RPMI8226 (cell line): Measurements from ENCODE around the gene DCUN1D4.
"Not testable (repeated sequence)": the region's sequence is repeated elsewhere in the genome, so short reads cannot be mapped to it uniquely, and the experiment has no call there.

ENCODE experiments used
- DNase-seq: peaks from one replicate; pipeline ENCODE4 v3.0.0-alpha.2; 2015

Gene DCUN1D4

DNA sequence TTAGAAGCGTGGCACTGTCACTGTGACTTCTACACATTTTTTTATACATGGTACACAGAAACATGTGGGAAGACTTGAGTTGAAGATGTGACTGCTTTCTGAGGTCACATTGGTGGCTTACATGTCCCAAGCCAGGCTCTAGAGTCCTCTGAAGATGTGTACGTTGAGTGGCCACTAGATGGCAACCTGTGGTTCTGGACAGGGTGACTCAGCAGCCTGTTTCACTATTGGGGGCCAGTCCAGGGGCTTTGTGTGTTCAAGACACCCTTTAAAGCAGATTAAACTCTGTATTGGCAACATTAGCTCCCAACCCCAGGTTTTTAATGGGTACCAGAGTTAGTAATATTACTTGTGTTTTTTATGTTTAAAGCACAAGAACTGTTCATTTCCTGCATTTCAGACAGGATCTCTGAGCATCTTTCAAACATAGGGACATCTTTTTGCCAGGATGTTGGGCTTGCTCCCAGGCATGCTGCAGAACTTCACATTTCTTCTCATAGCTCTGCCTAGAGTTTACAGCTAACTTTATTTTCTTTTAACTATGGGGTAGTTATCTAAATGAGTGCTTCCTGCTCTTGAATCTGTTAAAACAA lies 53.0 kb downstream of the DCUN1D4 start:
- DNase-seq = peak; percentile 62

DNA sequence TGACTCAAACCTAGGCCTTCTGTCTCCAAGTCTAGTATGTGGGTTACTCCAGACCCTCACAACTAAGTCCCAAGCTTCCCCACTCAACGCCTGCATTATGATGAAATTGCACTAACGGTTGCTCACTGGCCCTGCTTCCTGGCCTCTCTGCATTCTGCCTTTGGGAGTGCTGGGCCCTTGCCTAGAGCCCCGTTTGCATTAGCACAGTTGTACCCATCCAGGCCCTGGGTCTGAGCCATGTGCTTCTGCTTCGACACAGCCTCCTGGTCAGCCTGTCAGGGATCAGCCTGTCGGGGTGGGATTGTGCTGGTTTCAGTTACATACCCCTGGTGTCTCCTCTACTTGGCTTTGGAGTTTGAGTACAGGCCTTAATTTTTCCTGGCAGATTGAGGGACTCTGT lies 58.4 kb downstream of the DCUN1D4 start:
- DNase-seq = no peak

DNA sequence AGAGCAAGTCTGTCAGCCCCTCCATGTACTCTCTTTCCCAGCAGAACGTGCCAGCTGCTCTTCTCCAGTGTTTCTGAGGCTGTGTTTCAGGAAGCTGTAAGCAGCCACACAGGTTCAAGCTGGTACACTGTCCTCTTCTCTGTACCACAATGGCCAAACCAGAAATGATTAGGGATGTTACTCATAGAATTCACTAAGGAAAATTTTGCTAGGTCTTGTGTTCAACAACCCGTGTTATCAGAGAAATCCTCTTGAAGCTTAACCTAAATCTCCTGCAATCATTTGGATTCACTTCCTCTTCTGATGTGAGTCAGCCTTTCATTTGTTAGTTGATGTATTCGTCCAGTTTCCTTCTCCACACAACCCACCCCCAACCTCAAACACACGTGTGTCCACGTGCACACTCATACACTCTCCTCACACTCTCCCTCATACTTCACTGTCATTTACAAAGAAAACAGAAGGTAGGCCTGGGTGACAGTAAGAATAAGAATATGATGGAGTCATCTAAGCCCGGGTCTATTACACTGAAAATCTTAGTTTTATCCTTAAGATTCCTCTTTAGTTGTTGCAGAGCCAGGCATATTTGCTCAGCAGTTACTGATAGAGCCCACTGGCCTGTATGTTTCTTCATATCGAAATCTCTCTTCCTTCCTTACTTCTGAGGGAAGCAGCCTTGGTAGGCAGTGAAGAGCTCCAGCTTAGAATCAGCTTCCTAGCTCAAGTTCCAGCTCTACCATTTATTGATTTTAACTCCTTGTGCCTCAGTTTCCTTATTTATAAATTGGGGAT lies 63.4 kb downstream of the DCUN1D4 start:
- DNase-seq = no peak

DNA sequence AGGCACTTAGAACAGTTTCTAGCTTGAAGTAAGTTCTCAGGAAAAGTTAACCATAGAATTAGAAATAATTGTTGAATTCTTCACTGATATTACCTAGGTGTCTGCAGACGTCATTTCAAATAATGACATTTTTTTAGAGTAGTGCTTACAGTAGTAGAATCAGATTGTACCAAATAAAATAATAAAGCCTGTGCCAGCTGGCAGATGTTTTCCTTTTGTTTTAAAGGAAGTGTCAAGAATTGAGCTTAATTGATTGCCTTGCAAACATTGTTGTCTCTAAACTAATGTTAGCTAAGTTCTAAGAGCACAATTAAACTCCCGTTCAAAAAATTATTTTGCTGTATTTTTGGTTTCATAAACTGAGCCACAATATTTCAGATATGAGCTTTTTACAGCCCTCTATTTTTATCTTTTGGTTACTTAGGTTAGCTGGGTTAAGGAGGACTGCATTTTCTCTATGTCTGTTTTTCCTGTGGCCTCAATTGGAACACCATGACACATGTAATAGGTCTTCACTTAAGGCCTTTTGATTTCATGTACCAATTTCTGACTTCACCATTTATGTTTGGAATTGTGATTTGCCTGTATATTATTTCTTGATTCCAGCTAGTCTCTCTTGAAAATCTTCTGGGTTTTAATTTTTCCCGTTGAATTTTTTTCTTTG lies 64.2 kb downstream of the DCUN1D4 start:
- no peak for DNase-seq

DNA sequence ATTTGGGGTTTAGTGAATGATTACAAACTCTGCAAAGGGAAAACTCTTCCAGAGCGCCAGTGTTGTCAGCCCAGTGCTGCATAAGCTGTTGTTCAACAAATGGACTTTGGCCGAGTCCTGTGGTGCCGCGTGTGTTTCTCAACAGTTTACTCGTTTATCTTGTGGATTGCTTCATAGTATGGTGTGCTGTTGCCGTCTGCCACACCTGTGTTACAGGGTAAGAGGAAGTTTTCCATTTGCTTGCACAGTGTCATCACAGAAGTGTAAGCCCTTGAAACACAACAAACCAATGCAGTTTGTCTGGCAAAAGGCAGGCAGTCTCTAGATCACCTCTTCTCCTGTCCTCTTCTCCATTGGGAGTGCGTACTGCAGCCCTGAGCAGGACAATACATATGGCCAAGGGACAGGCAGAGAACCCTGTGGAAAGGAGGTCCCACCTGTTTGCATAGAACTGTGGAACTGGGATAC lies 66.3 kb downstream of the DCUN1D4 start:
- no peak for DNase-seq

DNA sequence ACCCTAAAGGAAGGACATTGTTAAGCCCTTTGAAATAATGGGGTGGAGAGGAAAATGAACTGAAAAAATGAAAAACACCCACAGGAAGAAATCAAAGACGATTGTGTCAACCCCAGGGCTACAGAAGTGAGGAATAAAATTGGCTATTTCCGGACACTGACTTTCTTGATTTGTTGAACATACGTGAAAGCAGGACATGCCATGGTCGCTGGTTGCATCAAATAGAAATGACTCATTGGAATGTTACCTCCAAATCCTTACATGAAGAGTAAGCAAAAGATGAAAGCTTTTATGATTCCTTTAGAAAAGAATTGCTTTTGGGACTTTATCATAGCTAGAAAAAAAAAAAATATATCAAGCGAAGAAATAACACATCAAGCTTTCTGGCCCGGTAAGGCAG lies 75.3 kb downstream of the DCUN1D4 start:
- no peak for DNase-seq

DNA sequence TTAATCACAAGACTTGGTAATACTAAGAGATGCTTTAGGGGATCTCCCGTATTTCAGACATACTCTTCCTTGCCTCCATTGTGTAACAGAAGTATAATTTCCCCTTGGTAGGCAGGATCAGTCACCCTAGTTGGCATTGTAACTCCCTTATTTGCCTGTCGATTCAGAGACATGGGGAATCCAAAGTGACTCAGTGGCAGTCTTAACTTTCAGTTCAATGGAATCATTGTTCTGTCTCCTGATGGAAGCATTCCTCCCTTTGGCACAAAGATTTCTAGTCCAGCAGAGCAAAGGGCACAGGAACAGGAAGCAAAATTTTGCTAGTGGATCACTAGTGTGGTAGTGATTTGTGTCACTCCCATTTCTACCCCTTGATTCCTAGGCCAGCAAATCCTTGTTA lies 80.4 kb downstream of the DCUN1D4 start:
- no peak for DNase-seq

DNA sequence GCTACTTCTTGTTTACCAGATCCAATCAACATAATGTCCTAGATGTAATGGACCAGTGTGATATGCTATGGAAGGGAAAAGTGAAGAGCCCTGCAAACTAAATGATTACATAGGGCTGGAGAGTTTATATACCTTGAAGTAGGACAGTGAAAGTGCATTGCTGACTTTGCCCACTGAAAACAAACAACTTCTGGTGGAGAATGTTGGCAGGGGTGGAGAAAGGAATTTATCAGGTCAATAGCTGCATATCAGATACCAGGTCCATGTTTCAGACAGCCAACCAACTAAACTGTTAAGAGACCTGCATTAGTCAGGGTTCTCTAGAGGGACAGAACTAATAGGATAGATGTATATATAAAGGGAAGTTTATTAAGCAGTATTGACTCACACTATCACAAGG lies 82.4 kb downstream of the DCUN1D4 start:
- no peak for DNase-seq

DNA sequence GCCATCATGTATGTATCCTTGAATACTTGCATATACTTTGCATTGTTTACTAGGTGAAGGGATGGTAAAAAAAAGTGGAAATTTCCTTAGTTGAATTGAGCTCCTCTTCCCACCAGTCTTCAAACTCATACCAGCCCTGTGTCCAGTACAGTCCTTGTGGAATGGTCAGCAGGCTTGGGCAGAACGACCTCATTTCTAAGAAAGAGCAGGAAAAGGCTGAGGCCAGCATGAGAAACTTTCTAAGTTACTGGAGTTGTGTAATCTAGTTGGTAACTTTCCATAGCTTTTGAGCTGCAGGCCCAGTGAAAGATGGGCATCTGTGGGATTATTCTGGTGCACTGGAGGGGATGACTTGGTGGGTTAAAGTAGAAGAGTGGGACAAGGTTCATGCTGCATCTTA lies 87.6 kb downstream of the DCUN1D4 start:
- DNase-seq = no peak

DNA sequence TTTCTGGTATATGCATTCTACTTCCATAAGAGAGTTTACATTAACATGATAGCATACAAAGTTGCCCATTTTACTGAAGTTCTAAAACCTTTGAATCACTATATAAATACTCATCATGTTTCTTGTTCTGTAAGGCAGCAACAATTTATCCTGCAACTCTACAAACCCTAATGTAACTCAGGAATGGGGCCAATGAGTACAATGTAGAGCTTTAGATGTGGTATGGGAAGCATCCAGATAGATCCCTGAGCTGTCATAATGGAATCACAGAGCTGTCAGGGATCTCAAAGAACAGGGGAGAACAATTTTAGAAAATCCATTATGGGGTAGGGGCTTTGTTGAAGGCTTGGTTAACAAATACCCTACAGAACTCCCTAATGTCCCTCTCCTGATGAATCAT lies 88.5 kb downstream of the DCUN1D4 start:
- DNase-seq = no peak

DNA sequence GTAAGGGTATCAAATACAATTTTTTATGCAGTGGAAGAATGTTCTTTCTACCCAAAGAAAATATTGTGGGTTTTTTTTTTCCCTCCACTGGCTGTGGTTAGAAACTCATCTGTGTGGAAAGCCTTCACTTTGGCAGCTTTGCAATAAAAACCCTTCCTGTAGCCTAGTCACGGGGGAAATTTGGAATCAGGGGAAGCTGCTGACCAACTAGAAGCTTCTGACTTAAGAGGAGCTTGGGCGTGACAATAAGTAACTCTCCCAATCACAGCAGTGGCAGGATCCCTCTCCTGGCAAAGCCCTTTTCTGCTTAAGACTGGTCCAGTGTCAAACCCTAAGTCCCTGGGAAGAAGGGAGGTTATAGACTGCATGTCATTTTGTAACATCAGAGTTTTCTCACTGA lies 89.3 kb downstream of the DCUN1D4 start:
- DNase-seq = no peak

DNA sequence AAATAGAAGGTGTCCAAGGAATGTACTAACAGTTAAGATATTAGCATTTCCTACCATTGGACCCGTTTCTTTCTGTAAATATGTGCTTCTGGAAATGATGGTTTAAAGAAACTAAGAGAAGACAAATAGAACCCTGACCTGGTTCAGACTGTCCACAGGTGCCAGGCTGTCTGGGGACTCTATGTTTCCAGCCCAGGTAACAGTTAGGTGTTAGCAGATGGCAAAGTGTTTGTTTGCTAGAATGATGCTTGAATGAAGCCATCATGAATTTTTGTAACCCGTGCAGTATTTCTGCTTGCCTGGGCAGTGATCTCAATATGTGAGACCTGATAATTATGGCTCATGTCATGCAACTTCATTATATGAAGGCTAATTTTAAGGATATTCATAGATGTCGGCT lies 89.7 kb downstream of the DCUN1D4 start:
- no peak for DNase-seq

DNA sequence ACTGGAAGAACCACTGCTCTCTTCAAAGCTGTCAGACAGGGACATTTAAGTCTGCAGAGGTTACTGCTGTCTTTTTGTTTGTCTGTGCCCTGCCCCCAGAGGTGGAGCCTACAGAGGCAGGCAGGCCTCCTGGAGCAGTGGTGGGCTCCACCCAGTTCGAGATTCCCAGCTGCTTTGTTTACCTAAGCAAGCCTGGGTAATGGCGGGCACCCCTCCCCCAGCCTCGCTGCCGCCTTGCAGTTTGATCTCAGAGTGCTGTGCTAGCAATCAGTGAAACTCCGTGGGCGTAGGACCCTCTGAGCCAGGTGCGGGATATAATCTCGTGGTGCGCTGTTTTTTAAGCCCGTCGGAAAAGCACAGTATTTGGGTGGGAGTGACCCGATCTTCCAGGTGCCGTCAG lies 97.5 kb downstream of the DCUN1D4 start:
- DNase-seq = not testable (repeated sequence)

DNA sequence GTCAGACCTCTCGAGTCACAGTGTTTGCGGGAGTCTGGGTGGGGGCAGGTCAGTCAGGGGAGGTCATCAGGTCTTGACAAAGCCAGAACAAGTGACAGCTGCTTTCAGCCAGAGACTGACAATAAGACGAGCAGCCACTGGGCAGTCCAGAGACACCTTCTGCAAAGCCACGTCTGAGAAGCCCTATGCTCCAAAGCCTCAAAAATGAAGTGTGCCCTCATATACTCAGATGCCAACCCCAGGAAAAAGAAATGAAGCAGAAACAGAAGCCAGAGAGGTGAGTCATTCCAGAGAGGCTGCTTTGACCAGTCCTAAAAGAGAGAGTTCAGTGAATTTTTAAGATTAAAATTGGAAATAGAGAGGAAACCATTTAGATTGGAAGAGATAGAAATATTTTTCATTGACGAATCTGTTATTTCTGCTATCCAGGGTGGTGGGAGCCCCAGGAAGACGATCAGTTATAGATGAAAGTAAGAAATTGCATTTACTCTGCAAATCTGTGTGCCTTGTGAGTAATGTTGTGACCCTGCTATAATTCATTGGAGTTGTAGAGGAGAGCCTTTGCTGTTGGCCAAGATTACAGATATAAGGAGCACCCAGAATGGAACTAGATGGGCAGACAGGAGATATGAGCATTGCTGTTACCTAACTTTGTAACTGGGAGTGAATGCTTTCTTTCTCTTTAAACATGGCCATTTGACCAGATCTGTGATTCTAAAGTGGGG lies 99.3 kb downstream of the DCUN1D4 start:
- no peak for DNase-seq

DNA sequence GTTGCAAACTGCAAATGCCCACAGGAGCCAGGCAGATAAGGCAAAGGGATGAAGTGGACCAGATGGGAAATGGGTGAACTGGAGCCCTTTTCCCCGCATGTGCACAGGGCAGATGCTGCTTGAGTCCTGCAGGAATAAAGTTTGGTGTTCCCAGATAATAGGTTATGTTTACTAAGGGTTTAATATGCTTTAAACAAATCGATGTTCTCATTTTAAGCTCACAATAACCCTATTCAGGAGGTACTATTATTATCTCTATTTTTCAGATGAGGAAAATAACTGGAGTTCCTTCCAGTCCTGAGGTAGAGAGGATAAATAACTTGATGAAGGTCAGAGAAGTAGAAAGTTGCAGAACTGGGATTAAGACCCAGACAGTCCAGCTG lies 99.9 kb downstream of the DCUN1D4 start:
- no peak for DNase-seq

DNA sequence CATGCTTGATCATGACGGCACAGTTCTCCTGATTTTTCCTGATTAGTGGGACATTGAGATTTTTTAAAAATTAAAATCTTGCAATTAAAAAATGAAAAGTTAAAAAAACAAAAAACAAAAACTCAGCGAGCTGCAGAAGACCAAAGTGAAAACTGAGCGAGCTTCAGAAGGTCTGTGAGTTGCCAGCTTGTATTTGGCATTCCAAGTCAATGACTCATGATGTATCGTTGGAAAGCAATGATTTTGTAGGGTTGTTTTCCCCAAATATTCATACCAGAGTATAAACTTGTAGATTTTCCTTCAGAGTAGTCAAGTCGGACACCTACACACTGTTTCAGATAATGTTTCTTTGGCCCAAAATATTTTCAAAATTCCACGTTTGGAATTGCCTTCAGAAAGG lies 100.3 kb downstream of the DCUN1D4 start:
- no peak for DNase-seq

DNA sequence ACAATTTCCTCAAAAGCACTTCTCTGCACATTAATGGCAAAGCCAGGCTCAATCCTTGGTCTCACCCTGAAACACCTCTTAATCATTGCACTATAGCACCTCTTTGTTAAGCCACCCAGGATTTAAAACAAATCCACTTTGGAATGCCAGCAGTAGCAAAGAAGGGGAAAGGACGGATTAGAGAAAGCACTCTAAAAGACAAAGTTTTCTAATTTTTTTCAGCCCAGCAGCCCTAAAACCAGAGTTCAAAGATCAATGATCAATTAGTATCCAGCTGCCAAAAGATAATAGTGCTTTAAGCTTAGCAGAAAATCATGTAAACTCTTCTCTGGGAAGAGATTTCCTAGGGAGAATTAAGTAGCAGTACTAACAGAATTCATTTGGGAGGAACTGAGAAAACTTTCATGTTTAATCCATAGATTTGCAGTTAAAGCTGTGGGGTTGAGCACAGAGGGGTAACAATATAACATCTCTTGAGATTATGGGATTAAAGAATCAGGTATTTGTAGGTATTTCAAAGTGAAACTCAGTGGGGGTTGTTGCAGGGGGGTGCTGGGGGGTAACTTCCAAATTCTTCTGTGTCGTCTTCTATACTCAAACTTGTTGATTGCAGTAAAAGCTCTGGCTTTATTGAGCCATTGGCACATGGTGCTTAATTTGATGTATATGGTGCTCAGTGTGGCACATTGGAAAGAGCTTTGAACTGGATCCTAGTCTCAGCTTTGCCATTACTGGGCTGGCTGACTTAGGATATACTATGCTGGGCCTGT lies 115.4 kb downstream of the DCUN1D4 start:
- no peak for DNase-seq

DNA sequence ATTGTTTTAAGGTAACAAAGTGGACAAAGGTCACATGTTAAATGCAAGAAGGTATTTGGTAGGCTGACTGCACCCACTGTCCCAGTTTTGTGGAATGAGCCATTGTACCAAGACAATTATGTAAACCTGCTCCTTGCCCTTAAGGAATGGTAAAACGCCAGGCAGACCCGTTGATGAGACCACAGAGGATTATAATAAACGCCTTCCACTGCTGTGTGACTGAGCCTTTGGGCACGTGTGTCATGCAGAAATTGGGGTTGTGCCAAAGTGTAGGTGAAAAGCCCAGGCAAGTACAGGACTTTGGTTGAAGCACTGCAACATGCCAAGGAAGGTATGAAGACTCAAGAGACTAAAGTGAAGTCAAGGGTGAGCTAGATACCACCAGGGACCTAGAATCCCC lies 117.5 kb downstream of the DCUN1D4 start:
- no peak for DNase-seq

DNA sequence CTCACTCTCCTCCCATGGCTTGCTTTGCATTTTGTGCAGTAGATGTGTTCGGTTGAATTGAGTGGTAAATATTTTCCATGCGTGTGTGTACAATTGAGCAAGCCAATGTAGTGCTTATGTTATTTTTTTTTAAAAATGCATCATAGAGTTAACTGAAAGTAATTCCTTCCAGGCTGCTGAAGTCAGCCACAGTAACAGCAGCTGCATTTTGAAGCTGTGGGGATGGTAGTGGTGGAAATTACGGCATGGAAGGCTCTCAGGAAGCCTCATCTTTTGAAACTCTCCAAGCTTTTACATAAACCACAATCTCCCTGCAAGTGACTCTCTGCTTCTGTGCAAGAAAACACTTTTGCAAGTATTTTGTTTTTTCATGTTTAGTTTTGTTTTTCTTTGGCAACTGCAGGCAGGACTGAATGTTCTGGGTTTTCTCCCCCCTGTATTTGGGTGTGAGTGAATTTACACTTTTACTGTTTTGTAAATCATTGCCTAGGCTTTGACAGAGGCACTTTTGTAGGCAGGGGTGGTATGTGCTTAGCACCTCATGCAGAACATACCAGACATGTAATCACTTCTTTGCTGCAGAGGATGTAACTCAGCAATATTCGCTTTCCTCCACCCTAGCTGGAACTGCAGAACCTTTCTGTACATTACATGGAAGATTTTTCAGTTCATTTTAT lies 121.0 kb downstream of the DCUN1D4 start:
- DNase-seq = no peak

DNA sequence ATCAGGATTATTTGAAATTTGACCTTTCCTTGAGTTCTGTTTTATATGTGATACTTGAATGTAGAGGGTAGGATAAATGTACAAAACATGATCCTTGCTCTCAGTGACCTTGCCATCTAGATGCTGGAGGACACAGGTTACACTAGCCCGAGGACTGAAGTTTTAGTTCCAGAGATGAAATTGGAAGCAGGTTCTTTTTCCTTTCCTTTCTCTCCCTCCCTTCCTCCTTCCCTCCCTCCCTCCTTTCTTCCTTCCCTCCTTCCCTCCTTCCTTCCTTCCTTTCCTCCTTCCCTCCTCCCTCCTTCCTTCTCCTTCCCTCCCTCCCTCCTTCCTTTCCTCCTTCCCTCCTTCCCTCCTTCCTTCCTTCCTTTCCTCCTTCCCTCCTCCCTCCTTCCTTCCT lies 122.9 kb downstream of the DCUN1D4 start:
- DNase-seq = no peak
